NCI-H345 treated with DMSO at 0.1 percent for 48 hours (cell line): ENCODE results near the gene LHFPL4.

Experiments used
- DNase-seq: peaks from one replicate; lab custom pipeline; 2025; ENCODE audit not compliant: unreplicated experiment; lab: John Stamatoyannopoulos, UW

The LHFPL4 gene

GRCh38 chr3:9476935-9477334, 76.7 kb downstream of the LHFPL4 start:
- DNase-seq: no peak

GRCh38 chr3:9474482-9474881, 79.1 kb downstream of the LHFPL4 start:
- no peak for DNase-seq

- no peak for DNase-seq
These were observed 80.0 kb downstream of the LHFPL4 start for GRCh38 chr3:9473496-9474065.

GRCh38 chr3:9469986-9470385, 83.6 kb downstream of the LHFPL4 start:
- DNase-seq: no peak

GRCh38 chr3:9468460-9468859, 85.2 kb downstream of the LHFPL4 start:
- DNase-seq: no peak

- no peak for DNase-seq
These were observed 86.2 kb downstream of the LHFPL4 start for GRCh38 chr3:9467451-9467850.

- DNase-seq: no peak
These were observed 98.0 kb downstream of the LHFPL4 start for GRCh38 chr3:9455596-9456131.

- no peak for DNase-seq
These were observed 101.2 kb downstream of the LHFPL4 start for GRCh38 chr3:9452417-9452816.

- DNase-seq: no peak
These were observed 102.6 kb downstream of the LHFPL4 start for GRCh38 chr3:9450991-9451390.

GRCh38 chr3:9450126-9450525, 103.5 kb downstream of the LHFPL4 start:
- no peak for DNase-seq

- no peak for DNase-seq
These were observed 105.0 kb downstream of the LHFPL4 start for GRCh38 chr3:9448643-9449042.
